ENCODE measurements around the gene CDC6.
A peak's percentile ranks its signal among the peaks of the same experiment; 100 is the strongest.

CDC6 gene

DNA sequence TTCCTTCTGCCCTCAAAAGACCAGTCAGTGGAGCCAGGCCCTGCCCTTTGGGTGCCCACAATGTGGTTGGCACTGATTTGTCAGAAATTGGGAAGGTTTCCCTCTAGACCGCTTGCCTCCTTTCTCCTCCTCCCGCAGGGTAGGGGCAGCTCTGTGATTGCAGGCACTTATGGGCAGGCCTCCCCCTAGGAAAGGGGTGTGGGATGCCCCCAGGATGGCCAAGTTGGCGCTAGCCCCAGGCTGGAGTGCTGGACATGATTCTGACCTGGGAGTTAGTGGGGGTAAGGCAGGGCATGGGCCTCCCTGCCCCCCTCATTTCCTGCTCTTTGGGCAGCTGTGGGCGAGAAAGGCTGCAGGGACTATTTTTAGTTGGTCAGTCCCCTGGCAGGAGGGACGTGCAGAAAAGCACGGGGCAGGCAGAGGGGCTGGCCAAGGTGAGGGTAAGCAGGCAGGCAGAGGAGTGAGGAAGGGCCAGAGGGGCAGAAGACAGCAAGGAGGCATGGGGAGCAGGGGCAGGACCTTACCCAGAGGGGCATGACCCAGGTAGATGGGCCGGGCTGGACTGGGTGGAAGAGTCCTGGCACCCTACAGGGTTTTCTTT, 24.6 kb downstream of the CDC6 start:
- peak; percentile 47 to 64 (median 53) for DNase-seq

DNA sequence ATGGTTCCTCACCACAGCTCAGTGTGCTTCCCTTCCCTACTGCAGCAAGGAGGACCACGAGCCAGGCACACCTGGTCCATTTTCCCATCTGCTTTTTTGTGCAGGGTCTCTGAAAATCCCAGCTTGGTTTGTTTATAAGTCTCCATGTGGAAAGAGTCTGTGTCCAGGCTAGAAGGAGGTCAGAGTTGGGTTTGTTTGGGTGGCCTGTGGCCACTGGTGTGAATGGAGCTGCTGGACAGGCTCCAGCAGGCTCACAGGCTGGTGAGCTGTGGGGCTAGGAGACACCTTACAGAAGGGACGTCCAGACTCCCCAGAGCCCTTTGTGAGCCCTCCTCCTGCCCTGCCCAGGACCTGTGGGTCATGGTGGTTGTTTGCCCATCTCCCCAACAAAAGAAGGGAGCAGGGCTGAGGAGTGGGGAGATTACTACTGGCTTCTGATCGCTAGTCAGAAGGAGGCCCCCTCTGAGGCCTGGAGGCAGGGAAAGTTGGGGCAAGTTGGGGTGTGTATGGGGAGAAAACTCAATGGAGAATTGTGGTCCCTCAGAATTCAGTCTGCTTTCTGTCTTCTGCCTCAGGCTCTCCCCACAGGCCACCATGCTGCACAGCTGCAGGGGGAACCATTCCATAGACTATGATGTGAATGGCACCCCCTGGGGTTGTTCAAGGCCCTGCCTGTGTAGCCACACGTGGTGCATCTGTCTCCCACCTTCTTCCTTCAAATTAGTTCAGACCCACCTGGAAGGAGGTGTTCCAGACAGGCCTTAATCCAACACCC, 25.4 kb downstream of the CDC6 start:
- no peak for DNase-seq

DNA sequence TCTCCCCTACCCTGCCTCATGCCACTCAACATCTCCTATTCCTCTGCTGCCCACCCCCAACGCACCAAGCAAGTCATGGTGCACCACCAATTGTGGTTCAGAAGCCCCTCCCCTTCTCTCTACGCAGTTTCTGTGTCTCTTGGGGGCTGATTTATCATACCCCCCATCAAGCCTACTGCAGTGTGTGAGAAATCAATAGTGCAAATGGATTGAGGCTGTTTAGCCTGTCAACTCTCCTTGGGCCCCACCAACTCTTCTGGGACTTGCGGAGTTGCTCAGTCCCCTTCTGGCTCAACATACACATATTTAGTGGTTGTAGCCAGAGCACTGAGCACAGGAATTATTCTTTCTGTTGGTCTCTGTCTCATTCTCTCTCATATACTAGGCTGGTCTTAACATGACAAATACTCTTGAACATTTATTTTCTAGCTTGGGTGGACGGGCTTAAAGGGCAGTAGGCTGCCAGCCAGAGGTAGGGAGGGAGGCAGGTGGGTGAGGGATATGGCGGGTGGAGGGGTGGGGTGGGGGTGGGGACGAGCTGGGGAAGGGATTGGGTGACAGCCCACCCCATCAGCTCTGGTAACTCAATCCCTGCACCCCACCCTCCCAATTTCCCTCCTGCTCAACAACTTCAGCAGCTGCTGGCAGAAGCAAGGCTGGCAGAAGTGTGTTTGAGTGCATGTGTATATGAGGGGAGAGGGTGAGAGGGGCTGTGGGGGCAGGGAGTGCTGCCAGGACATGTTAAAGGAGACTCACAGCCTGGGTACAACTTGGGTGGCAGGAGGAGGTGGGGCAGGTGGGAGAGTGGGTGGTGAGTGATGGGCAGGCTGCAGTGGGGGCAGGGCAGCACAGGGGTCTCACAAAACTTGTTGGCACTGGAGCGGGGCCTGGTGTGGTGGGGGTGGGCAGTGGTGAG, 26.2 kb downstream of the CDC6 start:
- no peak for DNase-seq

DNA sequence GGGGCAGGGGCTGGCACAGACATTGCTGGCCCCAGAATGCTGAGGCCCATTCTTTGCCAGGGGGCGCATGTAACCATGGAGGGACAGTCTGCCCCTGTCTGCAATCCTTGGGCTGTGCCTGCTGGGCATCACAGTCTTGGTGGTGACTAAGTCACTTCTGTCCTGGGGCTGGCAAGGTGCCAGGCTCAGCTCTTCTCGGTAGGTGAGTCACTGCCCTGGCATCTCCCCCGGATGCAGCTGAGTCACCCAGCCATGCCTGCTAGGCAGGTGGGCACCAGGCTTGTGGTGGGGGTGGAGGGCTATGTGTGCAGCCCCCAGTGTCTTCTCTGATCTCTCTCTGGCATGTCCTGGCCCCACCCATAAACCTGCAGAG, 26.9 kb downstream of the CDC6 start:
- DNase-seq = peak; percentile 97 to 98 (median 98)

DNA sequence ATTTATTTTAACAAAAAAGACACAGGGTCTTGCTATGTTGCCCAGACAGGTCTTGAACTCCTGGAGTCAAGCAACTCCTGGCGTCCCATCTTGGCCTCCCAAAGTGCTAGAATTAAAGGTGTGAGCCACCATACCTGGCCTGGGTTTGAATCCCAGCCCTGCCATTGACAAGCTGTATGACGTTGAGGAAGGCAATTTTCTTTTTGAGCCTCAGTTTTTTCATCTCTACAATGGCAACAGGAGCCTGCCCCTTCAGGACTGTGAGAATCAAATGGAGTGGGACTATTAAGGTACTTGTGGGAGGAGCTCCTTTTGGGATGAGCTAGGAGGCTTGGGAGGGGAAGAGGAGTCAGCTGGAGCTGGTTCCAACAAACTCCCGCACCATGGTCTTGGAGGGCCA, 27.5 kb downstream of the CDC6 start:
- no peak for DNase-seq

DNA sequence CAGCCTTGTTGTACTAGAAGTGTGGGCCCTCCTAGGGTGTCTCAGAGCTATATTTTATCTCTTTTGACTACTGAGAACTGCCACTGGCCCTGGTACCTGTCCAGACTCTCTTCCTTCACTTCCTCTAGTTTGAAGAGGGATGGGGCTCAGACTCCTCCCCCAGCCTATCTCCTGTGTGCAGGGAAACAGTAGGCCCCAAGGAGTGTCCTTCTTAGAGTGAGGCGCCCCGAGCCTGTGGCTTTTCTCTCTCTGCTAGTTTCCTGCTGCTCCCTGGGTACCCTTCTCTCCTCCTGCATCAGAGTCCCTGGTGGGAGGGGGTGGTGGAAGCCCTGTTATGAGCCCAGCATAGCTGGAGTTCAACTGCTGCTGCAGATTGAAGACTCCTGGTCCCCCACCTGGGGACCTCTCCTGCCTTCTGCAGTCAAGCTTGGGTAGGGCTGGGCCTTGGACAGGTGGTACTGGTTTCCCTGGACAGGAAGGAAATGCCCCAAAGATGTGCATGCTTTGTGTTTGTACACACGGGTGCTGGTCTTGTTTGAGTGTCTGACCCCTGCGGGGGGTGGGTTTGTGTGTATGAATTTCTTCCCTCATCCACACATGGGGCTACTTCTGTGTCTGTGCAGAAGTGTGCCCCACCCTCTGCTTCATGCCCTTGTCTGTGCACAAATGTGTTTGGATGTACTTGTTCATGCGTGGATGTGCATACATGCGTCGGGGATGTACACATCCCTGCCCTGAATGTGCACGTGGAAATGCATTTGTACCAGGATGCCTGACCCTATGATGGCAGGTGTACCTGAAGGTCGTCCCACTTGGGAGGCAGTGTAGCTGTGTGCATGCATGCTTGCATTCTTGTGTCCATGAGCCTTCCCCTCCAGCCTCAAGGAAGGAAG, 28.2 kb downstream of the CDC6 start:
- no peak for DNase-seq

DNA sequence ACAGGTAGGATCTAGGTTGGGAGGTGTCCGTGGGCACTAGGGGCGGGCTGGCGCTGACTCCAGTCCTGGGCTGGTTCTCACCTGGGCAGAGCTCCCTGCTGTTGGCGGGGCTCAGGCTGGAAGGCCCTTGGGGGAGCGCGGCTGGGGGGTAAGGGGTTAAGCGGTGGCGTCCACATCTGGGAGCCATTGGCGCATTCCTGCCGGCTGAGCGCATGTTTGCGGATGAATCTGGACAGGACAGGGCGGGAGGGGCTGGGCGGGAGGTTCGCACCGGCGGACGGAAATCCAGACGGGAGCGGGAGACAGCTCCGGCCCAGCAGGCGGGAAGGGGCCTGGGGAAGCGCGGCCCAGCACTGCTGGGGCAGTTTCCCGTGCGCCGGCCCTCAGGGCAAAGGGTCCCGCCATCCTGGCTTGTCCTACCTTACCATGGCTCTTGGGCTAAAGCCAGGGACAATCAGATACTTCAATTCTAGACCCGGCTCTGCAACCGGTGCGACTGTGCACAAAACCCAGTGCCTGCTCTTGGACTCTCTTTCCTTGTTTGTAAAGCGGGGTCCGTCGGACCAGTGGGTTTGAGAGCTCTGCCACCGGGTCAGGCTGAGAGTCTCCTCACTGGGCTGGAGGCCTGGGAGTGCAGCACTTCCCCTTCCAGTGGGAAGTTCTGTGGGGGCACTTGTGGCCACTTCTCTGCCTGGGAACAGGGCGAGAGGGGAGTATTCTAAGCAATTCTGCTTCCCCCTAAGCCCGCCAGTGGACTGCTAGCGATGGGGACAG, 29.1 kb downstream of the CDC6 start:
- DNase-seq = peak in 2 of 3 donors; percentile 67 to 68

DNA sequence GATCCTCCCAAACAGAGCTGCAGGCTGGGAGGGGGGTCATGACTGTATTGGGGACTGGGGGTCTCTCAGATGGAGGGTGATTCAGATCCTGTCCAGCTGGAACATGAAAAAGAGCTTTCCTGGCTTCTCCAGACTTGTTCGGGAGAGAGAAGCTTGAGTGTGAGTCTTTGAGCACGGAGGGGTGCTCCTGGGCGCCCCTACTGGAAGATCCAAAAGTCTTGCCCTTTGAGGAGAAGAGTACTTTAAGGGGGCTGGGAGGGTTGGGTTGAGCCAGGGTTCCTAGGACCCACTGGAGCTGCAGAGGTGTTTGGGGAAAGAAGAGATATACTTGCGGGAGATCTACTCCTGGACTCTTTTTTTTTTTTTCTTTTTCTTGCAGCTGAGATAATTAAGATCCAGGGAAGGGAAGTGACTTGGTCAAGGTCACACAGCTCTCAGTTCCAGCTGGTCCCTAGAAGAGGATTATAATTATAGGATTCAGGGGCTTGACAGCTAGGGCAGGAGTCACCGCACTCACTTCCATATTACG, 29.7 kb downstream of the CDC6 start:
- peak; percentile 65 to 67 (median 66) for DNase-seq

DNA sequence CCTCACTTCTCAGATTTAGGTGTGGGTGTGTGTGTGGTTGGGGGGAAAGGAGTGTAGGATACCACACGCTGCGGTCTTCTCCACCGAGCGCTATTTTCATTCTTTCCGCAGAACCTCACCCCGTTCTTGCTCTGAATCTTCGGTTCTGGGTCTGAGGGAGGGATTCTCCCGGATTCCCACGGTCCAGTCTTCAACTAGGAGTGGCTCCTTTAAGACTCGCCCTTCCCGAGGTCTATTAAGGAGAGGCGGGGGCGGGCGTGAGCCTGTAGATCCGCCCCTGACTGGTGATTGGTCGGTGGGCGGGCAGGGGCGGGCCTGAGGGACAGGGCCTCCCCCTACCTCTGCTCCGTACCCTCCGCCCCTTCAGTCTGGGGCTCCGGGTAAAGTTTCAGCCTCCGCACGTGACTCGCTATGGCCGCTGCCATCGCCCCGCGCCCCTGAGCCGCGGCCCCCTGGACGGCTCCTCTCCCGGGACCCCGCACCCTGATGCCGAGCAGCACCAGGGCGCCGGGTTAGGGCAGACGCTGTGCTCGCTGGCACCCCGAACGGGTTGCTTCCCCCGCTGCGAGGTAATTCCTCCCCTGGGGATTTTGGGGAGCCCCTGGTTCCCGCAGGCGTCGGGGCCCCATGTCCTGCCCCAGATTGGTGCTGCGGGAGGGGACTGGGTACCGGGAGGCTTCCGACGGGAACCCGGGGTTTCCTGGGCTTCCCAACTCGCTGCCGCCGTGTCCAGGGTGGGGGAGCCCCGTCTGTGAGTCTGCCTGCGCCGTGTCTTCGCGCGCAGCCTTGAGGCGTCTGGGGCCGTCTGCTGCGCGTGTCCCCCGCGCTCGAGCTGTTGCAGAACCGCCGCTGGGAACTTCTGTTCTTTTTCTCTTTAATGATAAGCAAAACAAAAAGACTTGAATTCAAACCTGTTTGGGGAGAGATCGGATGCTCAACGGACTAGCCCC, 30.5 kb downstream of the CDC6 start:
- peak; percentile 95 to 98 (median 98) for DNase-seq

DNA sequence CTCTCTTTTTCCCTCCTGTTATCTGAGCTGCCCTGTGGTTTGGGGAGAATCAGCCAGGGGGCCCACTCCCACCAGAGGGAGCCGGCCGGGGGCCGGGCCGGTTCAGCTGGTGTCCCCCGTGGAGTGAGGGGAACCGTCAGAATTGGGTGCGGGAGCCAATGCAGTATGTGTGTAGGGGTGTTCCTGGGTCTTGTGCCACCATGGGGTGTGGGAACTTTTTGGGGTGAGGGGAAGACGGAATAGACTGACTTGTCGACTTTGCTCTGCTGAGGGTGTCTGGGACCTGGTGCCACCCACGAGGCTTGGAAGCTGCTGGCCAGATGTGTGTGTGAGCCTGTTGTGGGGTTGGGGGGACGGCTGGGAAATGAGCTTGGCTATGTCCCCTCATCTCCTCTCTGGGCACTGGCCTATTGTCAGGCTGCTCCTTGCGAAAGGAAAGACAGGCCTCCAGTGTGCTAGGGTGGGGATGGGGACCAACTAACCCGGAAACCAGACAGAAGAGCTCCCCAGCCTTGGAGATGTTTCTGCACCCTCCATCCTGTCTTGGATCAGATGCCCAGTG, 31.2 kb downstream of the CDC6 start:
- no peak for DNase-seq

DNA sequence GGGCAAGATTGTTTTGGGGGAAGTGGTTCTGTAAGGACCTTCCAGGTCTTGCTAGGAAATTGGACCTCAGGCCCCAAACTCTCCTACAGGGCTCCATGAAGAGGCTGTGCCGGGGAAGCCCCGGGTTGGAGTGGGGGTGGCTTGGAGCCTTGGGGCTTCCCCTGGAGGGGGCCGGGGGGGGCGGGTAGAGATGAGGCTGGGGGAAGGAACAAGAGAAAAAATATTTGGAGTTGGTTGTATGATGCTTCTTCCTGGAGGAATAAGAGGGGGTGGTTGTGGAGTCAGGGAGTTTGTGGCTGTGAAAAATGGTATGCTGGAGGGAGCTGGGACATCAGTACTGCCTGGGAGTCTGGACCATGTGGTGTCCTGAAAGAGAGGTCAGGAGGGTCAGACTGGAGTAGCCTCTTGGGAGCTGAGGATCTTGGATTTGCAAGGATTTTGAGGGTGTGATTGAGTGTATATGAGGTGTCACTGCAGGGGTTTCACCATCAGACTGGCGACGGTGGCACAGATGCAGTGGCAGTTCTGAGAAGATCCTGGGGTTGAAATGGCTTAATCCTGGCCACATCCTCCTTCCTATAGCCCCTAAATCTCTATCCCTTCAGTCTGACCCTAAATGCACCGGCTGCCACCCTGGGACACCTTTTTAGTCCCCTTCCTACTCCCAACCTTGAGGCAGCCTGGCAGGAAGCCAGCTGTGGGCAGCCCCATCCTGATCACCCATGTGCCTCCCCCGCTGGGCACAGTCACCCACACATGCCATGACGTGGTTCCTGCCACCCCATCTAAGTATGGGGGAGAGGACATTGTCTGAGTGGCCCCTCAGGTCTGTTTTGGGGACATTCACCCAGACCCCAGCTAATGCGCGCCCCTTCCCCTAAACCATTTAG, 32.2 kb downstream of the CDC6 start:
- peak; percentile 76 to 86 (median 77) for DNase-seq

DNA sequence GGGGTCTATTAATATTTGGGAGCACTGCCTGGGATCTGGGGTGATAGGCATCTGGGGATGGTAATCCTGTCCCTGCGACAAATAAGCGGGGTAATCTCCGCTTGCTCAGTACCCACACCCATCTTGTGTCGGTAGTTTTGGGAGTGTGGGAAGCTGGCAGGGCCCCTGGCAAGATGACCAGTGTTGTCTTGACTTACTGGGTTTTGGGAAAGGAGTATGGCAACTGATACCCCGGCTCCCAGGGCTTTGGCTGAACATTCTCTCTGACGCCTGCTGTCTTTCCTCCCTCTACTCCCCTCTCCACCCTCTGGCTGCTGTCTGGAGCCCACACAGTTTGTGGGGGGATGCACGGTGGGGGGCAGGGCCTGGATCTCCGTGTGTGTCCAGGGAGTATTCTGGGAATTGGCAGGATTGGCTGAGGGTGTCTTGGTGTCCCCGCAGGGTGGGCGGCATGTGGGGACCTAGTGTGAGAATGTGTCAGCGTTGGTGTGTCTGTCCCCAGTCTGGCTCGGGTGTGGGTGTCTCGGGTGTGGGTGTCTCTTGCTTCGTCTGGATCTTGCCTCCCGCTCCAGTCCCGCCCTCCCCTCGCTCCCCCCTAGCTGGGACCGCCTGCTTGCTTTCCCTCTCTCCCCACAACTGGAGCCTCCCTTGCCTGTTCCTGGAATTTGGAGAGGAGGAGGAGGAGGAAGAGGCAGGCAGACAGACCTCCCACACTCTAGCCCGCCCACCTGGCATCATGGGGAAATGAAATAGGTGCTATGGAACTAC, 33.3 kb downstream of the CDC6 start:
- no peak for DNase-seq

DNA sequence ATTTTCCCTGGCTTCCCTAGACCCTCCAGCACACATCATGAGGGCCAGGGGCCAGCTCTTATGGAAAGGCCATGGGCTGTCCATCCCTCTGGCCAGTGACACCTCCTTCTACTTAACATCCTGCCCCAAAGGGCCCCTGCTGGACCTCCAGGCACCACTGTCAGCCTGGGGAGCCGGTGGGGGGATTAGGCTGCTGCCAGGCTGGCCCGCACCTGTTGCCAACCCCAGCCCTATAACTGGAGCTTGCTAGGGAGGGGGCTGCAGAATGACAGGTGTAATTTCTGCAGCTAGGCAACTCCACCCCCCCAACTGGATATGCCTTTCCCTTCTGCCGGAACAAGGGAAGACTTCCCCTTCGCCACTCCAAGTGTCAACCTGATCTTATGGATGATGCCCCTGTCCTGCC, 33.8 kb downstream of the CDC6 start:
- no peak for DNase-seq

DNA sequence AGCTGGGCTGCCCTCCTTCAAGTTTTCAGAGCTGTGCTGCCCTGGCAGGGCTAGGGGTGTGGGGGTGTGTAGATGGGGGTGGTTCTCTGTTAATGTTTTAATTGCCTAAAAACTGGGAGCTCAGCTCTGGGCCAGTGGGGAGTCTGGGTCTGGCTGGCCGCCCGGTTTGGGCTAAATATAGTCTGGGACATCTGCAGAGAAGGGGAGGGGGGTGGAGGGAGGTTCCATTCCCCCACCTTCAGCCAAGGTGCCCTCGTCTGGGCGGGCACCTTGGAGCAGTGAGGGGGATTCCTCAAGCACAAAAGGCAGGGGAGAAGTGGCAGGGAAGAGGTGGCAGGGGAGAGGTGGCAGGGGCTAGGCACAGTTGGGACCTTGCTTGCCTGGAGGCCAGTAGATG, 34.3 kb downstream of the CDC6 start:
- DNase-seq = no peak

DNA sequence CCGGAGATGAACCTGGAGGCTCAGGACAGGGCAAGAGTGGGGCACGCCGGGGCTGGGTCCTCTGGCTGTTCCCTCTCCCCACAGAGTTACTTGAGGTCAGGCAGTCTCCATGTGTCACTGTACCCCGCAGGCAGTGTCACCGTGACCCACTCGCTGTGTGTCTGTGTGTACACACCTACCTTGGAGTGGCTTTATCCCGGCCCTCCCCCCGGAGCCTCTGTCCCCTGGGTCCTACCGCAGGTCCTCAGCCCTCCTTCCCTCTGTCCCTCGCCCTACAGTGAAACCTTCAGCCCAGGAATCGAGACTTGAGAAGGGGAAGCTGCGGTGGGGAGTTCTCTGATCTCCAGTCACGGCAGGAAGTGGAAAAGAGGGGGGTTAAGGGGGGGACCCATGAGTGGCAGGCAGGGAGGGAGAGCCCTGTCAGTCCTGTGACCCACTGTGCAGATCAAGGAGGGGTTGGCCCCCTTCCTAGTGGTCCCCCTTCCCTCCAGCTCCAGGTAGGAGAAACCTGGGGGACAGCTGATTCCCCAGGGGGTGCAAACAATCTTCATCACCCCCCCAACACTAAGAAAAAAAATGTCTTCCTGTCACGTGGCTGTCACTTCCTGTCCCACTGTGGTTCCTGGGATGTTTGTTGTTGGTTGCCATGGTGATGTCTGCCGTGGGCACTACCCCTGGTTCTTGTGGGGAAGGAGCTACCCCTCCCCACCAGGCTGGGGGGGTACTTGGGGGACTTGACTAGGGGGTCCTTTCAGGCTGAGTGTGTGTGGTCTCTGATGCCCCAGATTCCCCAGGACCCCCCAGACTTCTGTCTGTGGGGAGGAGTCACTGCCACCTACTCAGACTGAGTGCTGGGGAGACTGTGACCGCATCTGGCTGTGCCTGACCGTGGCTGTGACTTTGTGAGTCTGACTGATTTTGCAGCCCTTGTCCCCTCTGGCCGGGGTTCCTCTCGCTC, 35.0 kb downstream of the CDC6 start:
- DNase-seq = peak; percentile 93
